Stimulated activated CD4-positive, alpha-beta T cell treated with anti-CD3 and anti-CD28 coated beads, Interleukin-12 subunit alpha, Interleukin-12 subunit beta, amount 100 ng/mL, for 48 hours (primary cell): ENCODE measurements around the gene SPATA32.
A peak's percentile ranks its signal among the peaks of the same experiment; 100 is the strongest.

ENCODE experiments used
- DNase-seq, 3 donors: peaks; one replicate each; pipeline ENCODE4 v3.0.0-alpha.2; 2020; ENCODE audit warnings: low read depth in 2 of 3, low spot score in 1 of 3

SPATA32 gene

DNA sequence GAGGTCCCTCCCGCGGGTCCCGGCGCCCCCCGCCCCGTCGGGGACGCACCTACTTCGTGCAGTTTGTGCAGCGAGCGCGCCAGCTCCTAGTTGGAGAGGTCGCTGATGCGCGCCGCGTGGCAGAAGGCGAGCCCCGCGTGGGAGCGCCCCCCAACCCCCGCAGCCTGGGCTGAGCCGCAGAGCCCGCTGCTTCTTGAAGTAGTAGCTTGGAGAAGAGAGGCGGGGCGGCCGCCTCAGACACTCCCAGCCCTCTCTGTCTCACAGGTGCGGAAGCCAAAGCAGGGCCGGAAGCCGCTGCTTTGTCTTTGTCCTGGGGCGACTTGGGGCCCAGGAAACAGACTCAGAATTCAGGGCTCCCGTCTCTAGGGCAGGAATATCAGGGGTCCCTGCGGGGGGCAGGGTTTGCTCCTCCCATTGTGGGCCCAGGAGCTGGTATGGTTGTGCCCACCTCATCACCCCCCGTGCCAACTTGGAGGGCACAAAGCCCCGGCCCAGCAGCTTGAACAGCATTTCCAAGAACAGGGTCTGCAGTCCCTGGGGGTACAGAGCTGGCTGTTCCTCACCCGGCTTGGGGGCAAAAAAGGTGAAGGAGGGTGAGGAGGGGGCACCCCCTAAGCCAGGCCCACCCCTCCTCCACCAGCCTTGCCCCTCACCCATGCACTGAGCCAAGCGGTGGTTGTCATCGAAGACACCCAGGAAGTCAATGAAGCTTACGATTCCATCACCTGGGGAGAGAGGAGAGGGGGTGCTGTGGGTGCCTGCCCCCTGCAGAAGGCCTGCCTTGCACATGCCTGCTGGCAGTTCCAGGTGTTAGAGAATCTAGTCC, 13.5 kb downstream of the SPATA32 start:
- peak in 1 of 3 donors; percentile 58 for DNase-seq

DNA sequence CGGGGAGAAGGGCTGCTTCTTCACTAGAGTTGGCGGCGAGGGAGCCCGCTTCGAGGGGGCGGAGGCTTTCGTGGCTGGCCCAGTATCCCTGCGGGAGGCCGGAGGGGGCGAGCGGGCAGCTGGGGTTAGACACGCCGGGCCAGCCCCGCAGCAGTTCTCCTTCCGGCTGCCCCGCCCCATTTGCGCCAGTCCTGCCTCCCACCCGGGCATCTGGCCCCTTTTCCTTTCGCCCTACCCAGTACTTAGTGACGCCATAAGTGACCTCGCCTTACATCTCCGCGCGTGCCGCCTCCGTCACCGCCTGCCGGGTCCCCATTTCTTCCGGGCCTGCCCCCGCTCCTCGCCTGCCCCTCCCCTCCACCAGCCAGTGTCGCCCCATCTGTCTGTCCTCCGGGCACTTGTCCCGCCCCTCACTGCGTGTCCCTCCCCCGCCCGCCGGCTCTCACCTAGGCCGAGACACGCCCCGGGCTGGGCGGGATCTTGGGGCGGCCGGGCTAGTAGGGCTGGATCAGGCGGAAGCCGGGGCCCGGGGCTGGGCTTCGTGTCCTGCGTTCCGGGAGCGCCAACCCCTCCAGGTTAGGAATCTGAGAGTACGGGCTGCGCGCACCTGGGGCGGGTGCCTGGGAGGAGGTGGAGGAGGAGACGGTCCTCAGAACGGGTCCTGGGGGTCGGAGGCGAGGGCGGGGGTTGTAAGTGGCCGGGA, 14.3 kb downstream of the SPATA32 start:
- DNase-seq: peak; percentile 94 to 98 (median 96)

DNA sequence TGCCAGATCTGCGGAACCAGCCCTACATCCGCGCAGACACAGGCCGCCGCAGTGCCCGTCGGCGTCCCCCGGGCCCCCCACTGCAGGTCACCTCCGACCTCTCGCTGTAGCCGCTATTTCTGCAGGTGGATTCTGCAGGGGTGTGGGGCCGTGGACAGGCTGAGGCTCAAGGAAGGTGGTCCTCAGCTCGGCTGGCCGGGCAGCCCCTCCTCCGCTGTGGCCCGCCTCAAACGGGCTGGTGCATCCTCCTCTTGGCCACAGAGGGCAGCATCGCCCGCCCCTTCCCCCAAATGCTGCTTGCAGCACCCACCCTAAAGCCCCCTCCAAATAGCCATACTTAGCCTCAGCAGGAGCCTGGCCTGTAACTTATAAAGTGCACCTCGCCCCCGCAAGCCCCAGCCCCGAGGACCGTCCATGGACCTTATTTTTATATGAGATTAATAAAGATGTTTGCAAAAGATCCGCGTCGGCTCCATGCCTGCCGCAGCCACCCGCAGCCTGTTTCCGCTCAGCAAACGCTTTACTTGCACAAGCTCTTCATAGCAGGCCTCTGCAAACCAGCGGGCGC, 14.9 kb downstream of the SPATA32 start:
- no peak for DNase-seq

DNA sequence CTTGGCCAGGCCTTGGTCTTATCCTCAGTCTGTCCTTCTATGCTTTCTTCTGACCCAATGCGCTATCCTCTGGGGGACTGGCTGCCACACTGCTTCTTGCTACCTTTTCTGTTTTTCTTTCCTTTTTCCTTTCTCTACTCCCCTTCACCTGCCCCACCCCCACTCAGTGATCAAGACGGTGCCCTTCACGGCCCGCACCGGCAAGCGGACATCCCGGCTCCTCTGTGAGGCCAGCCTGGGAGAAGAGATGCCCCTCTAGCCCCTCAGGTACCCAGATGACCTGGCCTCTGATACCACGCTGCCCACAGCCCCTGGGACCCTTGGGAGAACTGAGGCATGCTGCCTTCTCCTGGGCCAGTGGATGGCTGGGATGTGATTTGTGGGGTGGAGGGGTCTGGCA, 15.6 kb downstream of the SPATA32 start:
- no peak for DNase-seq

DNA sequence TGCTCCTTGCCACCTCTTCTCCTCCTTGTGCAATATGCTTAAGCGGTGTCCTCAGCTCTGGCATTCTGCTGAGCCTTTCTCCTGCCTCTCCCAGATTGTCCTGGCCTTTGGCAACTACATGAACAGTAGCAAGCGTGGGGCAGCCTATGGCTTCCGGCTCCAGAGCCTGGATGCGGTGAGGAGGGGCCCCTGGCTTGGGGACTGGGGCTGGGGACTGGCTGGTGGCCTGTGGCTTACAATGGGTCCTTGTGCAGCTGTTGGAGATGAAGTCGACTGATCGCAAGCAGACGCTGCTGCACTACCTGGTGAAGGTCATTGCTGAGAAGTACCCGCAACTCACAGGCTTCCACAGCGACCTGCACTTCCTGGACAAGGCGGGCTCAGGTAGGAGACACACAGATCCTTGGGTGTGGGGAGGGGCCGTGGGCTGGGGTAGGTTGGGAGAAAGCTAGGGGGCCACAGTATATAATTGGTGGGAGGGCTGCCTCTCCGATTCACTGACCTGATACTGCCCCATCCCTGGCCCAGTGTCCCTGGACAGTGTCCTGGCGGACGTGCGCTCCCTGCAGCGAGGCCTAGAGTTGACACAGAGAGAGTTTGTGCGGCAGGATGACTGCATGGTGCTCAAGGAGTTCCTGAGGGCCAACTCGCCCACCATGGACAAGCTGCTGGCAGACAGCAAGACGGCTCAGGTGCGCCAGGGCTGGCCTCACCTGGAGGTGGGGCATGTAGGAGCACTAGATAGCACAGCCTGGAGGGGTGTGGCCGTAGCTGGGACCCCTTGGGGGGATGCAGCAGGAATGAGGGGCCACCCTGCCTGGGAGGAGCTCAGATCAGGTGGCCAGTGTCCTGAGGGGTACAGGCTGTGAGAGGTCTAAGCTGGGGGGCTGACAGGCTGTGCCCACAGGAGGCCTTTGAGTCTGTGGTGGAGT, 16.9 kb downstream of the SPATA32 start:
- no peak for DNase-seq

DNA sequence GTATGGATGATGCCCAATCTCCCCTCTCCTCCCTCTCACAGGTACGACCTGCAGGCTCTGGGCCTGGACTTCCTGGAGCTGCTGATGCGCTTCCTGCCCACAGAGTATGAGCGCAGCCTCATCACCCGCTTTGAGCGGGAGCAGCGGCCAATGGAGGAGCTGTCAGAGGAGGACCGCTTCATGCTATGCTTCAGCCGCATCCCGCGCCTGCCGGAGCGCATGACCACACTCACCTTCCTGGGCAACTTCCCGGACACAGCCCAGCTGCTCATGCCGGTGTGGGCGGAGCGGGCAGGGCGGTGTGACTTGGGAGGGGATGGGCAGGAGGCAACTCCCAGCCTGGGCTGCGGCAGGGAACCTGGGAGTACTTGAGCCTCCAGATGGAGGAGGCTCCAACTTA, 18.1 kb downstream of the SPATA32 start:
- no peak for DNase-seq

DNA sequence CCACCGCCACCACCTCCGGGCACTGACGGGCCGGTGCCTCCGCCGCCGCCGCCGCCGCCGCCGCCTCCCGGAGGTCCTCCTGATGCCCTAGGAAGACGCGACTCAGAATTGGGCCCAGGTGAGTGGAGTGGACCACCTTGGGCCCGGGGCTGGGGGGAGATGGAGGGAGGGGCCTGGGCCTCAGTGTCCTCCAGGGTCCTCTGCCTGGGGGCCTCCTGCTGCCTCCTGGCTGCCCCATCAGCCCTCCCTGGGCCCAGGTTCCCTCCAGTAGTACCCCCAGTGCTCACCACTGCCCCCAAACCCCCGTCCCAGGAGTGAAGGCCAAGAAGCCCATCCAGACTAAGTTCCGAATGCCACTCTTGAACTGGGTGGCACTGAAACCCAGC, 19.9 kb downstream of the SPATA32 start:
- no peak for DNase-seq

DNA sequence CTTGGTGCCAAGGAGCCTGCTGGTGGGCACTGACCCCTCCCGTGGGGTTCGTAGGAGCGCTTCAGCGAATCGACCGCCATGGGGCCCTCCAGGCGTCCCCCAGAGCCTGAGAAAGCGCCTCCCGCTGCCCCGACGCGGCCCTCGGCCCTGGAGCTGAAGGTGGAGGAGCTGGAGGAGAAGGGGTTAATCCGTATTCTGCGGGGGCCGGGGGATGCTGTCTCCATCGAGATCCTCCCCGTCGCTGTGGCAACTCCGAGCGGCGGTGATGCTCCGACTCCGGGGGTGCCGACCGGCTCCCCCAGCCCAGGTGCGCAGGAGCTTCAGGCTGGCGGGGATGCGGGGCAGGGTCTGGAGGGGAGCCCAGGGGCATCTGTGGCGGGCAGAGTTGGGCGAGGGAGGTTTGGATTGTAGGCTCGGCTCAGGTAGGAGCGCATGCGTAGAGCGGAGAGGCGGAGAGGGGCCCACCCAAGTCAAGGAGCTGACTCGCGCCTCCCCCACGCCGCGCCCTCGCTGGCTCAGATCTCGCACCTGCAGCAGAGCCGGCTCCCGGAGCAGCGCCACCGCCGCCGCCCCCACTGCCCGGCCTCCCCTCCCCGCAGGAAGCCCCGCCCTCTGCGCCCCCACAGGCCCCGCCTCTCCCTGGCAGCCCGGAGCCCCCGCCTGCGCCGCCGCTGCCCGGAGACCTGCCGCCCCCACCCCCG, 20.4 kb downstream of the SPATA32 start:
- DNase-seq: no peak

DNA sequence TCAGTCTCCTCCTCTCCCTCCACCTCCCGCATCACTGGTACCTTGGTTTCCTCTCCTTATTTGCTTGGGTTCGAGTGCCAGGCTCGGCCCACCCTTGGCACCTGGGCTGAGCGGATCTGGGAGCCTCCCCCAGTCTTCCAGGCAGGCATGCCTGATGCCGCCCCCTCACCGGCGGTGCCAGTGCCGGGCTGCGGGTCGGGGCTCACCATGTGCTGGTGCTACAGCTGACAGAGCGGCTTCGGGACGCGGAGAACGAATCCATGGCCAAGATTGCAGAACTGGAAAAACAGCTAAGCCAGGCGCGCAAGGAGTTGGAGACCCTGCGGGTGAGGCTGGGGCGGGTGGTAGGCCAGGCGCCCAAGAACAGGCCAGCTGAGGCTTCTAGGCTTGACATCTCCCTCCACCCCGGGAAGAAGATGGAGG, 21.0 kb downstream of the SPATA32 start:
- DNase-seq: no peak

DNA sequence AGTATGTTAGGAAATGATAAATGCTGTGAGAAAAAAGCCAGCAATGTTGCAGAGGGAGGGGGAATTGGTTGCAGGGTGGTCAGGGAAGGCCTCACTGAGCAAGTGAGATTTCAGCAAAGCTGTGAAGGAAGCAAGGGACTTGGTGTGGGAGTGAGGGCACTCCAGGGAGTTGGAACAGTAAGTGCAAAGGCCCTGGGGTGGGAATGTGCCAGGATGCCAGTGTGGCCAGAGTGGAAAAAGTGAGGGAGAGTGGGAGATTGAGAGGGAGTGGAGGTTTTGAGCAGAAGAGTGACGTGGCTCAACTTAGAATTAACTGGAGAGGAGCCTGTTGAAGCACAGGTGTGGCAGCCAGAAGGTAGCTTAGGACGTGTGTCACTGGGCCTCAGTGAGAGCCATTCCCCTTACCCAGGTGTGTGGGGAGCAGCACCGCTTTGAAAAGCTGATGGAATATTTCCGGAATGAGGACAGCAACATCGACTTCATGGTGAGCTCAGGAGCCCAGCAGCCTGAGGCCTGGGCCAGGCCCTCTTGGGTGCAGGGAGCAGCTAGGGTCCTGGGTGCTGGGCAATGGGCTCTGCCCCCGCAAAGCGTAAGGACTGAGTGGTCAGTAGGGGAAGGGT, 23.6 kb downstream of the SPATA32 start:
- no peak for DNase-seq

DNA sequence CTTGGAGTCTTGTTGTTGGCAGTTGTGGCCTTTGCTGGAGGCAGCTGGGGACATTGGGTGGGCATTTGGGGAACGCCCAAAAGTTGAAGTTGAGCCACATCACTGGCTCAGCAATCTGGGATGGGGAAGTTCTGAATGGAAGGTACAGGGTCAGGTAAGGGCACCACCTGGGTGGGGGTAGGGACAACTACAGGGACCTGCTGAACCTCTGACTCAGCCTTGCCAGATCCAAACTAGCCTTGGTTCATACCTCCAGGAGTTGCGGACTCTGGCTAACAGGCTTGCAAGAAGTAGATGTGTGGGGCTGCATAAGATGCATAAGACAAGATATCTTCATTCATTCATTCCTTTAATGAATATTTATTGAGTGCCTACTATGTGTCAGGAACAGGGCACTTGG, 24.2 kb downstream of the SPATA32 start:
- DNase-seq: no peak

DNA sequence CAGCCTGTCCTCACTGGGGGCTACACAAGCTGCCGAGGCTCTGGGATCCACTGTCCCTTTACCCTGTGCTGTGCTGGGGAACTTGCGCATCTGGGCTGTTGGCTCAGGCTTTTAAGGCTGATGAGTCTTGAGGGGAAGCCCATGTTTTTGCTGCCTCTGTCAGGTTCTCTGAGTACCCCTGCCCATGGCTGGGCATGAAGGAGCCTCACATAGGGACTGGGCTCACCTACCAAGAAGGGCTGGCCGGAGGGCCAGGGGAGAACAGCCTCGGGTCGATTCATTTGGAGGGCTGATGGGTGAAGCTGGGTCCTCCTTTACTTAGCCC, 25.6 kb downstream of the SPATA32 start:
- no peak for DNase-seq

DNA sequence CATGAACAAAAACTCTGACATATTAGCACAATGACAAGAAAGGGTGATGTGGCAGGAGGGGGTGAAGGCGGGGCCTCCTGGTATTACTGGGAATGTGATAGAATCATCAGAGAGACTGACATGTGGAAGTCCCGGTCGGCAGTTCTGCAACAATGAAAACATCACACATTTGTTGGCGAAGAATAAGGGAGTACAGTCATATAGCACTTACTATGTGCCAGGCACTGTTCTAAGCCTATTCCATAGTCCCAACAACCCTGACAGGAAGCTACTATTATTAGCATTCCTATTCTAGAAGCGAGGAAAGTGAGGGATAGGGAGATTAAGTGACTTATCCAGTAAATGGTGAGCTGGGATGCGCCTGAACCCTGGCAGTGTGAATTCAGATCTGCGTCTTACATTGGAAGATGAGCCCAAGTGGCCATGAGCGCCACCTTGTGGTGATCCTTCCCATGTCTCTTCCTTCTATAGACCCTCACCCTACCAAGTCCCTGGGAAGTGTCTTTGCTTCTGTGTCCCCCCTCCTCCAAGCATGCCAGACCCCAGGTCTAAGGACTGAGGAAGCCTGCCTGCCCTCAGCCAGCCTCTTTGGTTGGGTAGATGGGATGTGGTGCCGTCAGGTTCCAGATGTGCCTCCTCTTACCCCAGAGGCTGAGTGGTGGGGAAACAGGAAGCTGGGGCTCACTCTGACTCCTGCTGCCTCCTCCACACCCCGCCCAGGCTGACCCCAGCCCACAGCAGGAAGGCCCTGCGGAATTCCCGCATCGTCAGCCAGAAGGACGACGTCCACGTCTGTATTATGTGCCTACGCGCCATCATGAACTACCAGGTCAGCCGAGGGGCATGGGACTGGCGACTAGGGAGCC, 26.2 kb downstream of the SPATA32 start:
- peak; percentile 58 to 74 (median 71) for DNase-seq

DNA sequence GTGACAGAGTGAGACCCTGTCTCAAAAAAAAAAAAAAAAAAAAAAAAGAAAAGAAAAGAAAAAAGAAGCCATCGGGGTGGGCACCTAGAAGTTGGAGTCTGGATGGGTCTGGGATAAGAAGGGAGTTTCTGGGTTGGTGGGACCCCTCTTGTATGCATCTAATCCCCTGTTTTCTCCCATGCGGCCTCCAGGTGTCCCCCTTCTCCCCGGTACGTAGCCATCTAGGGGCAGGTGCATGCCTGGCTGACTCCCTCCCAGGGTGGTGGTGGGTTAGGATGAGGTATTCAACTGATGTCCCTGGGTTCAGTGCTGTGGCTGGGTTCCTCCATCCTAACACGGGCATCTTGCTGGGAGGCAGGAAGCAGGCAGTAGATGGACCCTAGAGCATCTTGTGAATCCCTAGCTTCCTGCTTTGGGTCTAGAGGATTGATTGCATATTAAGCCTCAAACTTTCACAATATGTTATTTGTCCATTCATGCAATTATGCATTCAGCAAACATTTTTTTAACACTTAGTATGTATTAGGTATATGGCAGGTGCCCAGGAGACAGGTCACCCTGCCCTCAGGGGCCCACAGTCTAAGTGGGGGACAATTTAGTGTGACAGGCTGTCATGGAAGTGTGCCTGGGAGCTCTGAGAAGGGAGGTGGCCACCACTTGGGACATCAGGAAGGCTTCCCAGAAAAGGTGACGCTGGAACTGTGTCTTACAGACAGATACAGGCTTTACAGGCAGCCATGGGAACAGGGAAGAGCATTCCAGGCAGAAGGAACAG, 27.1 kb downstream of the SPATA32 start:
- no peak for DNase-seq

DNA sequence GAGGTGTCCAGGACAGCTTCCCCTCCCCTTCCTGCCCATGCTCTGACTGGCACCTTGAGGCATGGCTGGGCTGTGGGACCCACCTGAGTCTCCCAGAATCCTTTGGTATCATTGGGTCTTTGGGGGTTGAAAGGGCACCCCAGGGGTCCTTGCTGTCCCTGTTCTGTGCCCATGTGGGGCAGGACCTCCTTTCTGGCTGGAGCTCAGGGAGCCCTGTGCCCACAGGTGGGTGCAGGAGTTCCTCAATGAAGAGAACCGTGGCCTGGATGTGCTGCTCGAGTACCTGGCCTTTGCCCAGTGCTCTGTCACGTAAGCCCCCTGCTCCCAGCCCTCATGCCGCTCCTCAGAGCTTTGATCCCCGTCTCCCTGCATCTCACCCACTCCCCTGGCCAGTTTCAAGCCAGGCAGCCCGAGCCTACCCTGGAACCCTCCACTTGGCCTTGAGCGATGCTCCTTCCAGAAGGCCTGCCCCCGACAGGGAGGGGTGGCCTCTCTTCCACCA, 28.4 kb downstream of the SPATA32 start:
- DNase-seq: no peak

DNA sequence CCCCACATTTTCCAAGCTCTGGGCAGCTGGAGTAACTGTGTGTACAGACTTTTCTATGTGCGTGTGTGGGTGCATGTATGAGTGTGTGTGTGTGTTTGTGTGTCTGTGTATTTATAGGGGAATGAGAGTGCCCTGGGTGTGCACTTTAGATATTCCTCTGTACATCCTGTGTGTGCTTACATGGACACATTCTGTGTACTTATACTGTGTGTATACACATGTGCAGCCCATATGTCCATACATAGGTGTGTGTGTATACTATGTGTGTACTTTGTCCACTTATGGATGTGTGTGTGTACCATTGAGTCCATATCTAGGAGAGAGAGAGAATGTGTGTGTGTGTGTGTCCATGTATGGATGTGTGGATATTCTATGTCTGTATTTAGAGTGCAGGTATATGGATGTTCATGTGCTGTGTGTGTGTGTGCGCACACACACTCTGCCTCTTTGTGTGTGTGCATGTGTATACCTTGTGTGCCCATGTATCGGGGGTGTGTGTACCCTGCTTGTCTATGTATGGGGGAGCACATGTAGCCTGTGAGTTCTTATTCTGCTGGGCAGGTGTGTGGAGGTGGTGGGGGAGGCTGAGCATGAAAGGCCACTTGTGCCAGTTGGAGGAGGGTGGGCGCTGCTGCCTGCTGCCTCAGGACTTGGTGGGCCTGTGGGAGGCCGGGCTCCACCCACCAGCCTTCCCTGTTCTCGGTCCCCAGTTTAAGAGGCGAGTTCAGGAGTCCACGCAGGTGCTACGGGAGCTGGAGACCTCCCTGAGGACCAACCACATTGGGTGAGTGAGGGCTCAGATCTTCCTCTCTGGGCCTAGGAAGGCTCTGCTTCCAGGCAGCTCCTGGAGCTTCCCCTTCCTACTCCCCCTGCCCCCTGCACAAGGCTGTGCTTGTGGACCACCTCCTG, 29.1 kb downstream of the SPATA32 start:
- DNase-seq: no peak

DNA sequence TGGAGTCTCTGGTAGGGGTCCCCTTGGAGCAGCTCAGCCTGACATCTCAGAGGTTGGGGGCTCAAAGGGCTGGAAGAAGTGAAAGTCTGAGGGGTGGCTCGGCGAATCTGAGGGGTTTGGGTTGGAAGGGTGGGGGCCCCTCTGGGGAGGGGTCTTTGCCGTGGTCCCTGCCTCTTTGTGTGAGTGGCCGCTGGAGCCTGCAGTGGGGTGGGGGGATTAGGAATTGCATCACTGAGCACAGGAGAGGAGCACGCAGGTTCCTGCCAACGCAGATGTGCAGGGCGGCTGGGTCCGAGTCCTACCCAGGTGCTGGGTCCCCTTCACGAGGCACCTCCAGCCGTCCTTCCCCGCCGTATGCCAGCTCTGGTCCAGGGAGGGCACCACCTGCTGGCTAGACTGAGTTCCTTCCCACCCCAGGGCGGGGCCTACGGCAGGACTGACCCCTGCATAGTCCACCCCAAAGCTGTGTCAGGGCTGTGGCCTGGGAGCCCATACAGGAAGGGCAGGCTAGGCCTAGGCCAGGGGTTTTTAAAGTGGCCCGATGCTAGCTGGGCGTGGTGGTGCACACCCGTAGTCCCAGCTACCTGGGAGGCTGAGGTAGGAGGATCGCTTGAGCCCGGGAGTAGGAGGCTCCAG, 30.3 kb downstream of the SPATA32 start:
- DNase-seq: no peak
